Activated CD8-positive, alpha-beta T cell treated with anti-CD3 and anti-CD28 coated beads for 36 hours (primary cell): ENCODE results near the gene MAS1L. TPM values are rescaled to one million over a fixed set of nuclear protein-coding genes. Genes with fewer than 3 reads are reported as not detected.

Experiments used
- ATAC-seq: fragments of 200-7000 bp; cut with Tn5 transposase; one replicate; pipeline ENCODE4 v1.10.0; 2021; ENCODE audit warnings: mild to moderate bottlenecking, moderate library complexity
- CTCF ChIA-PET: fragments of 350-600 bp; sonication (Branson Sonifier 250); formaldehyde crosslinking; loops from one replicate; lab custom pipeline; 2021; ENCODE audit warnings: antibody characterized with exemption; lab: Charles Lee
- POLR2A ChIA-PET: fragments of 350-600 bp; sonication (Branson Sonifier 250); formaldehyde crosslinking; loops from one replicate; lab custom pipeline; 2021; ENCODE audit warnings: antibody characterized with exemption; lab: Charles Lee
- DNase-seq: peaks from one replicate; pipeline ENCODE4 v3.0.0-alpha.2; 2020
- H3K27ac Mint-ChIP-seq: one replicate; pipeline ENCODE4 v1.8.0; 2021; ENCODE audit warnings: mild to moderate bottlenecking, mixed read lengths
- H3K27me3 Mint-ChIP-seq: one replicate; pipeline ENCODE4 v1.8.0; 2021; ENCODE audit warnings: mixed read lengths
- H3K36me3 Mint-ChIP-seq: one replicate; pipeline ENCODE4 v1.8.0; 2021; ENCODE audit warnings: low read depth, mixed read lengths
- H3K4me1 Mint-ChIP-seq: one replicate; pipeline ENCODE4 v1.8.0; 2021; ENCODE audit warnings: low read depth, mixed read lengths
- H3K4me3 Mint-ChIP-seq: one replicate; pipeline ENCODE4 v1.8.0; 2021; ENCODE audit warnings: mild to moderate bottlenecking, moderate library complexity, mixed read lengths
- H3K9me3 Mint-ChIP-seq: one replicate; pipeline ENCODE4 v1.8.0; 2021; ENCODE audit warnings: mixed read lengths
- CTCF ChIP-seq: fragments of 200-600 bp; IDR thresholded peaks from one replicate; pipeline ENCODE4 v1.8.0; 2022; ENCODE audit warnings: antibody characterized with exemption, mild to moderate bottlenecking
- intact Hi-C: fragments of 100-400 bp; cut with micrococcal nuclease; formaldehyde crosslinking; loops from one replicate; pipeline ENCODE4 v1.10.0; 2022
- total RNA-seq, 2 experiments: library from RNA; stranded (reverse); gene quantifications; one replicate each; pipeline ENCODE4 v1.2.3, GENCODE V29; 2021

MAS1L gene
- total RNA-seq, 2 experiments from 2014 or later: not detected

- no peaks in the 10 kb centered on the region for H3K4me1 Mint-ChIP-seq
Measured at GRCh38 chr6:29494131-29494530, 6.4 kb upstream of the MAS1L start.

GRCh38 chr6:29493261-29493660 lies 5.5 kb upstream of the MAS1L start:
- Mint-ChIP-seq H3K27me3 (peaks cover 15% of the 10 kb centered on the region), H3K4me3 (no peak overlapping the region), H3K4me1 (no peaks in the 10 kb centered on the region), H3K27ac (no peak overlapping the region), H3K36me3 (no peaks in the 10 kb centered on the region), H3K9me3 (no peaks in the 10 kb centered on the region)
- intact Hi-C loops: no loop called here
- no peak for TF ChIP-seq CTCF
- ChIA-PET CTCF (interaction anchor here (1.0 kb wide), 1 partner anchor 156 kb away, joined by 3 read pairs; no protein-coding TSS in a partner anchor), POLR2A (no interaction called here)
- ATAC-seq (no peak), DNase-seq (no peak)

More at GRCh38 chr6:29494131-29494530, 6.4 kb upstream of the MAS1L start:
- no peak overlapping the region for H3K4me3 Mint-ChIP-seq
- H3K9me3 Mint-ChIP-seq: no peaks in the 10 kb centered on the region
- peaks cover 19% of the 10 kb centered on the region for H3K27me3 Mint-ChIP-seq
- ATAC-seq (no peak), DNase-seq (no peak)
- H3K27ac Mint-ChIP-seq: no peak overlapping the region
- ChIA-PET POLR2A (no interaction called here), CTCF (no interaction called here)
- TF ChIP-seq CTCF: no peak
- intact Hi-C loops: no loop called here
- no peaks in the 10 kb centered on the region for H3K36me3 Mint-ChIP-seq

GRCh38 chr6:29491574-29491973 lies 3.8 kb upstream of the MAS1L start:
- peaks cover 18% of the 10 kb centered on the region for H3K27me3 Mint-ChIP-seq
- ChIA-PET POLR2A (interaction anchor here (0.6 kb wide), 1 partner anchor 127 kb away, joined by 3 read pairs; no protein-coding TSS in a partner anchor), CTCF (no interaction called here)
- DNase-seq (no peak), ATAC-seq (no peak)
- no peaks in the 10 kb centered on the region for H3K9me3 Mint-ChIP-seq
- no peak for TF ChIP-seq CTCF
- H3K4me3 Mint-ChIP-seq: no peak overlapping the region
- no peaks in the 10 kb centered on the region for H3K4me1 Mint-ChIP-seq
- H3K36me3 Mint-ChIP-seq: no peaks in the 10 kb centered on the region
- intact Hi-C loops: no loop called here
- H3K27ac Mint-ChIP-seq: no peak overlapping the region

GRCh38 chr6:29490552-29490951 lies 2.8 kb upstream of the MAS1L start:
- no peak for DNase-seq
- intact Hi-C loops: no loop called here
- no peak for TF ChIP-seq CTCF
- ChIA-PET POLR2A (no interaction called here), CTCF (no interaction called here)
- Mint-ChIP-seq H3K27ac (no peak overlapping the region), H3K4me3 (no peak overlapping the region), H3K27me3 (peaks cover 18% of the 10 kb centered on the region), H3K36me3 (no peaks in the 10 kb centered on the region), H3K9me3 (no peaks in the 10 kb centered on the region), H3K4me1 (no peaks in the 10 kb centered on the region)
- ATAC-seq: no peak

GRCh38 chr6:29490055-29490454 lies 2.3 kb upstream of the MAS1L start:
- H3K27me3 Mint-ChIP-seq: peaks cover 19% of the 10 kb centered on the region
- CTCF ChIA-PET: interaction anchor here (1.5 kb wide), 1 partner anchor 164 kb away, joined by 5 read pairs; no protein-coding TSS in a partner anchor
- ATAC-seq: no peak
- POLR2A ChIA-PET: no interaction called here
- H3K27ac Mint-ChIP-seq: no peak overlapping the region
- no peak for TF ChIP-seq CTCF
- H3K4me3 Mint-ChIP-seq: no peak overlapping the region
- no peak for DNase-seq
- intact Hi-C loops: no loop called here
- H3K36me3 Mint-ChIP-seq: no peaks in the 10 kb centered on the region
- H3K4me1 Mint-ChIP-seq: no peaks in the 10 kb centered on the region
- no peaks in the 10 kb centered on the region for H3K9me3 Mint-ChIP-seq
